Thoracic aorta (tissue), 2 donors: ENCODE measurements around the gene RSAD1. TPM values are rescaled to one million over a fixed set of nuclear protein-coding genes. Genes with fewer than 3 reads are reported as not detected.

Experiments
- ATAC-seq: fragments of 150-250 bp; one replicate; pipeline ENCODE4 v1.8.0; 2017; ENCODE audit warnings: low read depth; ENCODE audit not compliant: insufficient number of reproducible peaks, low FRiP score
- DNase-seq: peaks from one replicate; pipeline ENCODE4 v3.0.0-alpha.2; 2020; ENCODE audit warnings: low spot score
- H3K27ac ChIP-seq, 2 donors: fragments of 200-600 bp; sonication (generic); 1 replicate in 1 of 2; 2 replicates in 1 of 2; pipeline ENCODE4 v1.5.1; 2016; ENCODE audit warnings: mild to moderate bottlenecking in 2 of 2, moderate library complexity in 2 of 2
- H3K27me3 ChIP-seq: fragments of 200-600 bp; sonication (generic); replicated peaks from 2 replicates; pipeline ENCODE4 v1.6.0; 2016; ENCODE audit warnings: mild to moderate bottlenecking; ENCODE audit not compliant: insufficient read depth
- H3K36me3 ChIP-seq: fragments of 200-600 bp; sonication (generic); one replicate; pipeline ENCODE4 v1.5.1; 2016
- H3K4me1 ChIP-seq, 2 donors: fragments of 200-600 bp; sonication (generic); 1 replicate in 1 of 2; 2 replicates in 1 of 2; pipeline versions ENCODE4 v1.5.1 to v1.6.0; 2016; ENCODE audit warnings: low read depth in 2 of 2, mild to moderate bottlenecking in 1 of 2; ENCODE audit not compliant: control insufficient read depth in 1 of 2
- H3K4me3 ChIP-seq: fragments of 200-600 bp; sonication (generic); 2 replicates; pipeline ENCODE4 v1.5.1; 2016; ENCODE audit warnings: mild to moderate bottlenecking
- H3K9me3 ChIP-seq: fragments of 200-600 bp; sonication (generic); 2 replicates; pipeline ENCODE4 v1.5.1; 2016
- total RNA-seq, 2 donors: library from RNA; depleted of rRNA; stranded (reverse); fragments of >200 nt; gene quantifications; one replicate each; pipeline versions ENCODE4 v1.1.0 to v1.2.3, GENCODE V29; 2016
- TF ChIP-seq, protein P1 (sequence below): fragments of 200-600 bp; sonication (generic); IDR thresholded peaks from one replicate; pipeline ENCODE4 v1.5.1; 2019; ENCODE audit warnings: antibody characterized with exemption

The RSAD1 gene
- total RNA-seq, 2 donors from 2014 or later, result 21.4 to 35.3 TPM

DNA sequence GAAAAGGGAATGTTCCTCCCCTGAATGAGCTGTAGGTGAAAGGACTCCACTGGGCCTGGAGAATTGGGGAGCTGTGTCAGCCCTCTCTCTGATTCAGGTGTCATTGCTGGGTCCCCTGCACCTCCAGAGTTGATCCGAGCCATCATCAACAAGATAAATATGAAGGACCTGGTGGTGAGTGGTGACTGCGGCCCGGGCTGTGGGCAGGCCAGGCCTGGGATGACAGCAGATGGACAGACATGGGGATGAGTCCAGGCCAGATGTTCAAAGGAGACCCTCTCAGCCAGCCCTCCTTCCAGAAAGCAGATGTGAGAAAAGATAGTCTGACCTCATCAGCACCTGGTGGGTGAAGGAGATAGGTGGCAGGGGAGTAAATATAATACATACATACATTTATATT is 14.5 kb upstream of the RSAD1 start:
- ATAC-seq, result no peak
- Histone ChIP-seq H3K4me1 (peaks cover 10 to 12% of the 10 kb centered on the region in 2 donors), H3K27ac (no peak overlapping the region), H3K27me3 (no peaks in the 10 kb centered on the region), H3K9me3 (no peaks in the 10 kb centered on the region), H3K4me3 (no peak overlapping the region), H3K36me3 (no peaks in the 10 kb centered on the region)
- TF ChIP-seq, protein P1, sequence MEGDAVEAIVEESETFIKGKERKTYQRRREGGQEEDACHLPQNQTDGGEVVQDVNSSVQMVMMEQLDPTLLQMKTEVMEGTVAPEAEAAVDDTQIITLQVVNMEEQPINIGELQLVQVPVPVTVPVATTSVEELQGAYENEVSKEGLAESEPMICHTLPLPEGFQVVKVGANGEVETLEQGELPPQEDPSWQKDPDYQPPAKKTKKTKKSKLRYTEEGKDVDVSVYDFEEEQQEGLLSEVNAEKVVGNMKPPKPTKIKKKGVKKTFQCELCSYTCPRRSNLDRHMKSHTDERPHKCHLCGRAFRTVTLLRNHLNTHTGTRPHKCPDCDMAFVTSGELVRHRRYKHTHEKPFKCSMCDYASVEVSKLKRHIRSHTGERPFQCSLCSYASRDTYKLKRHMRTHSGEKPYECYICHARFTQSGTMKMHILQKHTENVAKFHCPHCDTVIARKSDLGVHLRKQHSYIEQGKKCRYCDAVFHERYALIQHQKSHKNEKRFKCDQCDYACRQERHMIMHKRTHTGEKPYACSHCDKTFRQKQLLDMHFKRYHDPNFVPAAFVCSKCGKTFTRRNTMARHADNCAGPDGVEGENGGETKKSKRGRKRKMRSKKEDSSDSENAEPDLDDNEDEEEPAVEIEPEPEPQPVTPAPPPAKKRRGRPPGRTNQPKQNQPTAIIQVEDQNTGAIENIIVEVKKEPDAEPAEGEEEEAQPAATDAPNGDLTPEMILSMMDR, result no peak
- no peak for DNase-seq

- Histone ChIP-seq H3K36me3 (no peaks in the 10 kb centered on the region), H3K27ac (no peak overlapping the region), H3K4me1 (peaks cover 12 to 13% of the 10 kb centered on the region in 2 donors), H3K4me3 (no peak overlapping the region), H3K9me3 (no peaks in the 10 kb centered on the region), H3K27me3 (no peaks in the 10 kb centered on the region)
- no peak for DNase-seq
- TF ChIP-seq, protein P1, result no peak
- no peak for ATAC-seq
Observed at GRCh38 chr17:50464736-50465135, 13.9 kb upstream of the RSAD1 start.

DNA sequence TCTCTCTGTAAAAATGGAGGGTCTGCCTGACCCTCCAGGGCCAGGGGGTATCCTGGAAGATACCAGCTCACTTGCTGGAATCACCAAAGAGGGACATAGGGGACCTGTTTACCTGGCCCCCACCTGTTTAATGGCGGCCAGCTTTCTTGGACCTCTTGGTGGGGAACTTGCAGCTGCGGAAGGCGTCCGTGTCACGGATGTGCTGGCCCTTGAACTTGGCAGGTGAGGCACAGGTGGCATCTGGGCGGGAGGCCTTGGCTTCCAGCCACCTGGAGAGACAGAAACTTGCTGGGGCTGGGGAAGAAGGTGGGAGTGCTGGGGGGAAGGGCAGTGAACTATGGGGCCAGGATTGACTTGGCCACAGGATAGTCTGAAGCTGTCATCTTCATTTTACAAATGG is 13.5 kb upstream of the RSAD1 start:
- Histone ChIP-seq H3K4me3 (no peak overlapping the region), H3K27me3 (no peaks in the 10 kb centered on the region), H3K36me3 (no peaks in the 10 kb centered on the region), H3K4me1 (peaks cover 12 to 13% of the 10 kb centered on the region in 2 donors), H3K27ac (no peak overlapping the region), H3K9me3 (no peaks in the 10 kb centered on the region)
- TF ChIP-seq, protein P1, result no peak
- ATAC-seq (no peak), DNase-seq (no peak)

- TF ChIP-seq, protein P1, result no peak
- ATAC-seq (no peak), DNase-seq (no peak)
- Histone ChIP-seq H3K27me3 (no peaks in the 10 kb centered on the region), H3K36me3 (no peaks in the 10 kb centered on the region), H3K4me3 (no peak overlapping the region), H3K27ac (no peak overlapping the region), H3K4me1 (peaks cover 12 to 13% of the 10 kb centered on the region in 2 donors), H3K9me3 (no peaks in the 10 kb centered on the region)
Observed at GRCh38 chr17:50465635-50466034, 13.0 kb upstream of the RSAD1 start.

GRCh38 chr17:50466371-50467113 is 12.1 kb upstream of the RSAD1 start:
- TF ChIP-seq, protein P1, result no peak
- Histone ChIP-seq H3K27me3 (no peaks in the 10 kb centered on the region), H3K9me3 (no peaks in the 10 kb centered on the region), H3K27ac (no peak overlapping the region), H3K36me3 (no peaks in the 10 kb centered on the region), H3K4me1 (peaks cover 12 to 13% of the 10 kb centered on the region in 2 donors), H3K4me3 (no peak overlapping the region)
- no peak for ATAC-seq
- no peak for DNase-seq
